Endodermal cell (in vitro differentiated cells): Measurements from ENCODE around the gene FUBP3. TPM values are rescaled to one million over a fixed set of nuclear protein-coding genes. Genes with fewer than 3 reads are reported as not detected.

Experiments used
- DNase-seq: peaks from one replicate; pipeline ENCODE4 v3.0.0-alpha.2; 2017
- H3K27ac ChIP-seq: 2 replicates; pipeline ENCODE4 v1.5.1; 2013; ENCODE audit warnings: mild to moderate bottlenecking, low read depth, low read length, moderate library complexity
- H3K27me3 ChIP-seq: 2 replicates; pipeline ENCODE4 v1.6.1; 2013; ENCODE audit warnings: mild to moderate bottlenecking, low read length, moderate library complexity; ENCODE audit not compliant: insufficient read depth, control insufficient read depth, poor library complexity, severe bottlenecking
- H3K36me3 ChIP-seq: 2 replicates; pipeline ENCODE4 v1.7.0; 2013; ENCODE audit warnings: mild to moderate bottlenecking, low read length, moderate library complexity; ENCODE audit not compliant: control insufficient read depth, insufficient read depth
- H3K4me1 ChIP-seq: one replicate; pipeline ENCODE4 v1.7.0; 2013; ENCODE audit warnings: low read length; ENCODE audit not compliant: control insufficient read depth, insufficient read depth
- H3K4me3 ChIP-seq: 2 replicates; pipeline ENCODE4 v1.5.1; 2013; ENCODE audit warnings: mild to moderate bottlenecking, low read length, moderate library complexity
- H3K9ac ChIP-seq: 2 replicates; pipeline ENCODE4 v1.6.1; 2013; ENCODE audit warnings: mild to moderate bottlenecking, low read length, moderate library complexity; ENCODE audit not compliant: poor library complexity, severe bottlenecking; ENCODE audit errors: extremely low read depth
- H3K9me3 ChIP-seq: 2 replicates; pipeline ENCODE4 v1.6.1; 2013; ENCODE audit warnings: mild to moderate bottlenecking, low read length, moderate library complexity; ENCODE audit not compliant: control insufficient read depth
- H3K27ac Mint-ChIP-seq: 2 replicates; pipeline ENCODE4 v1.8.0; 2020; ENCODE audit warnings: mixed read lengths
- H3K27me3 Mint-ChIP-seq: 2 replicates; pipeline ENCODE4 v1.8.0; 2021; ENCODE audit warnings: mild to moderate bottlenecking, mixed read lengths; ENCODE audit not compliant: insufficient read depth
- H3K36me3 Mint-ChIP-seq: 2 replicates; pipeline ENCODE4 v1.8.0; 2020; ENCODE audit warnings: low read depth, mixed read lengths
- H3K4me1 Mint-ChIP-seq: 2 replicates; pipeline ENCODE4 v1.8.0; 2020; ENCODE audit warnings: mixed read lengths
- H3K4me3 Mint-ChIP-seq: 2 replicates; pipeline ENCODE4 v1.8.0; 2020; ENCODE audit warnings: mild to moderate bottlenecking, moderate library complexity, mixed read lengths
- H3K9me3 Mint-ChIP-seq: 2 replicates; pipeline ENCODE4 v1.8.0; 2020; ENCODE audit warnings: mild to moderate bottlenecking, mixed read lengths
- CTCF ChIP-seq: fragments of 200-600 bp; sonication (generic); conservative IDR thresholded peaks from 2 replicates; pipeline ENCODE4 v1.5.0; 2021; ENCODE audit warnings: antibody characterized with exemption, mild to moderate bottlenecking
- WGBS, 2 experiments: methylation state at CpG; one replicate each; pipeline versions ENCODE4 v1.1.5 to v1.1.7; 2013; ENCODE audit warnings: missing lambda C conversion rate in 2 of 2, mixed read lengths in 1 of 2; ENCODE audit not compliant: insufficient coverage in 1 of 2, insufficient read length in 1 of 2; 5-methylcytosine and 5-hydroxymethylcytosine counted together
- total RNA-seq, 2 donors: library from RNA; stranded (reverse); fragmentation: NEBNext Ultra II Directional in 1 of 2; extraction: Animal tissue kit (Norgen Biotek cat#: 25700) in 1 of 2; gene quantifications; 2 replicates in 1 of 2; 3 replicates in 1 of 2; pipeline ENCODE4 v1.2.1, GENCODE V29; 2021

FUBP3 gene
- total RNA-seq, 2 donors from 2014 or later, result 74.3 to 76.3 TPM

- H3K4me3 Mint-ChIP-seq, result no peak overlapping the region
- no peaks in the 10 kb centered on the region for H3K27me3 ChIP-seq
- no peak overlapping the region for H3K4me3 ChIP-seq
- peak overlapping the region; percentile 67 for H3K27ac Mint-ChIP-seq
- H3K27ac ChIP-seq, result no peak overlapping the region
- H3K9me3 Mint-ChIP-seq, result no peaks in the 10 kb centered on the region
- peaks cover 10% of the 10 kb centered on the region for H3K4me1 Mint-ChIP-seq
- 93% methylated on average over 10 of the region's 10 CpGs for WGBS, 2 experiments
- H3K9me3 ChIP-seq, result no peaks in the 10 kb centered on the region
- peaks cover 63% of the 10 kb centered on the region for H3K36me3 ChIP-seq
- H3K9ac ChIP-seq, result no peak overlapping the region
- peaks cover 53% of the 10 kb centered on the region for H3K36me3 Mint-ChIP-seq
- no peak for TF ChIP-seq CTCF
- no peak for DNase-seq
- no peaks in the 10 kb centered on the region for H3K27me3 Mint-ChIP-seq
- H3K4me1 ChIP-seq, result no peaks in the 10 kb centered on the region
Observed at GRCh38 chr9:130607640-130608420, 28.5 kb downstream of the FUBP3 start.

GRCh38 chr9:130608554-130609134 lies 29.3 kb downstream of the FUBP3 start:
- Mint-ChIP-seq H3K9me3 (no peaks in the 10 kb centered on the region), H3K27ac (peak overlapping the region; percentile 67), H3K4me1 (peaks cover 10% of the 10 kb centered on the region), H3K36me3 (peaks cover 56% of the 10 kb centered on the region), H3K27me3 (no peaks in the 10 kb centered on the region), H3K4me3 (no peak overlapping the region)
- Histone ChIP-seq H3K9me3 (no peaks in the 10 kb centered on the region), H3K9ac (no peak overlapping the region), H3K36me3 (peaks cover 66% of the 10 kb centered on the region), H3K4me3 (no peak overlapping the region), H3K4me1 (no peaks in the 10 kb centered on the region), H3K27me3 (no peaks in the 10 kb centered on the region), H3K27ac (no peak overlapping the region)
- no peak for TF ChIP-seq CTCF
- WGBS, 2 experiments, result 92 to 93% methylated on average over 4 to 6 of the region's 6 CpGs
- DNase-seq, result no peak

GRCh38 chr9:130609163-130609562 lies 29.8 kb downstream of the FUBP3 start:
- Histone ChIP-seq H3K4me3 (no peak overlapping the region), H3K27ac (no peak overlapping the region), H3K36me3 (peaks cover 66% of the 10 kb centered on the region), H3K4me1 (no peaks in the 10 kb centered on the region), H3K27me3 (no peaks in the 10 kb centered on the region), H3K9me3 (no peaks in the 10 kb centered on the region), H3K9ac (no peak overlapping the region)
- Mint-ChIP-seq H3K27ac (peak overlapping the region; percentile 21), H3K4me1 (peaks cover 10% of the 10 kb centered on the region), H3K4me3 (no peak overlapping the region), H3K27me3 (no peaks in the 10 kb centered on the region), H3K9me3 (no peaks in the 10 kb centered on the region), H3K36me3 (peaks cover 55% of the 10 kb centered on the region)
- DNase-seq, result no peak
- 83 to 86% methylated on average over 1 to 9 of the region's 9 CpGs for WGBS, 2 experiments
- TF ChIP-seq CTCF, result no peak
